WTC11 (cell line): ENCODE data around the gene PRKAR2B.

ENCODE experiments used
- CREM ChIP-seq: sonication (generic); formaldehyde crosslinking; IDR thresholded peaks from 2 replicates; pipeline ENCODE4 v1.8.1; 2022; ENCODE audit warnings: mild to moderate bottlenecking, missing genetic modification reagents, moderate library complexity
- ELF4 ChIP-seq: sonication (generic); formaldehyde crosslinking; IDR thresholded peaks from 2 replicates; pipeline ENCODE4 v1.8.1; 2022; ENCODE audit warnings: low read depth, mild to moderate bottlenecking, moderate library complexity, missing genetic modification reagents
- EMX1 ChIP-seq: fragments of 250-450 bp; sonication (Bioruptor Pico); IDR thresholded peaks from 2 replicates; pipeline ENCODE4 v1.8.0; 2021; ENCODE audit warnings: mild to moderate bottlenecking
- ETV6 ChIP-seq: sonication (generic); formaldehyde crosslinking; IDR thresholded peaks from 2 replicates; pipeline ENCODE4 v1.8.1; 2022; ENCODE audit warnings: mild to moderate bottlenecking, missing genetic modification reagents
- FOXJ3 ChIP-seq: sonication (generic); formaldehyde crosslinking; IDR thresholded peaks from 2 replicates; pipeline ENCODE4 v1.9.0; 2021; ENCODE audit warnings: missing genetic modification reagents, mild to moderate bottlenecking, borderline replicate concordance
- FOXP4 ChIP-seq: sonication (generic); formaldehyde crosslinking; IDR thresholded peaks from 2 replicates; pipeline ENCODE4 v1.8.0; 2022; ENCODE audit warnings: mild to moderate bottlenecking, missing genetic modification reagents
- JUN ChIP-seq: sonication (generic); formaldehyde crosslinking; IDR thresholded peaks from 2 replicates; pipeline ENCODE4 v1.8.0; 2023; ENCODE audit warnings: mild to moderate bottlenecking, missing genetic modification reagents
- NR1H2 ChIP-seq: sonication (generic); formaldehyde crosslinking; IDR thresholded peaks from 2 replicates; pipeline ENCODE4 v1.9.0; 2021; ENCODE audit warnings: mild to moderate bottlenecking, moderate library complexity, missing genetic modification reagents
- SMAD3 ChIP-seq: sonication (generic); formaldehyde crosslinking; IDR thresholded peaks from 2 replicates; pipeline ENCODE4 v1.8.0; 2022; ENCODE audit warnings: missing genetic modification reagents, mild to moderate bottlenecking, borderline replicate concordance
- TF ChIP-seq, protein P1 (sequence below): sonication (generic); formaldehyde crosslinking; IDR thresholded peaks from 2 replicates; pipeline ENCODE4 v1.8.1; 2023; ENCODE audit warnings: mild to moderate bottlenecking, missing genetic modification reagents, moderate library complexity
- TF ChIP-seq, protein P2 (sequence below): fragments of 200-600 bp; IDR thresholded peaks from 2 replicates; pipeline ENCODE4 v1.8.0; 2022; ENCODE audit warnings: antibody characterized with exemption
- TF ChIP-seq, protein P3 (sequence below): sonication (generic); formaldehyde crosslinking; IDR thresholded peaks from 2 replicates; pipeline ENCODE4 v1.8.0; 2022; ENCODE audit warnings: mild to moderate bottlenecking, missing genetic modification reagents

DNA sequence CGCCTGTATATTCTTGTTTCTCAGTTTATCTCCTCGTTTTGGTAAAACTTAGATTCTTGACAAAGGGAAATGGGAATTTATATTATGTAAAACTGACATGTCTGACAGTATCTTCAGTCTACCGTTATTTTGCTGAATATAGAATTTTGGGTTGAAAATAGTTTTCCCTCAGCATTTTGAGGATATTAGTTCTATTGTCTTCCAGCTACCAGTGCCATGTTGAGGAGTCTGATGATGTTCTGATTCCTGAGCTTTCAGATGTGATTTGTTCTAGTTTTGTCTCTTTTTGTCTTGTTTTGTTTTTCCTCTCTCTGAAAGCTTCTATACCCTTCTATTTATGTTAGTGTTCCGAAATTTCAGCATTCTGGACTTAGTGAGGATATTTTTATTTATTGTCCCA, 8.0 kb upstream of the PRKAR2B start:
- TF ChIP-seq CREM (no peak), ELF4 (CRISPR knock-in tag) (no peak), JUN (CRISPR knock-in tag) (no peak), SMAD3 (CRISPR knock-in tag) (no peak), ETV6 (no peak), EMX1 (CRISPR knock-in tag) (no peak), FOXP4 (CRISPR knock-in tag) (no peak), NR1H2 (CRISPR knock-in tag) (no peak), FOXJ3 (CRISPR knock-in tag) (no peak)
- TF ChIP-seq, protein P1, sequence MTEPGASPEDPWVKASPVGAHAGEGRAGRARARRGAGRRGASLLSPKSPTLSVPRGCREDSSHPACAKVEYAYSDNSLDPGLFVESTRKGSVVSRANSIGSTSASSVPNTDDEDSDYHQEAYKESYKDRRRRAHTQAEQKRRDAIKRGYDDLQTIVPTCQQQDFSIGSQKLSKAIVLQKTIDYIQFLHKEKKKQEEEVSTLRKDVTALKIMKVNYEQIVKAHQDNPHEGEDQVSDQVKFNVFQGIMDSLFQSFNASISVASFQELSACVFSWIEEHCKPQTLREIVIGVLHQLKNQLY (CRISPR knock-in tag): no peak
- TF ChIP-seq, protein P2, sequence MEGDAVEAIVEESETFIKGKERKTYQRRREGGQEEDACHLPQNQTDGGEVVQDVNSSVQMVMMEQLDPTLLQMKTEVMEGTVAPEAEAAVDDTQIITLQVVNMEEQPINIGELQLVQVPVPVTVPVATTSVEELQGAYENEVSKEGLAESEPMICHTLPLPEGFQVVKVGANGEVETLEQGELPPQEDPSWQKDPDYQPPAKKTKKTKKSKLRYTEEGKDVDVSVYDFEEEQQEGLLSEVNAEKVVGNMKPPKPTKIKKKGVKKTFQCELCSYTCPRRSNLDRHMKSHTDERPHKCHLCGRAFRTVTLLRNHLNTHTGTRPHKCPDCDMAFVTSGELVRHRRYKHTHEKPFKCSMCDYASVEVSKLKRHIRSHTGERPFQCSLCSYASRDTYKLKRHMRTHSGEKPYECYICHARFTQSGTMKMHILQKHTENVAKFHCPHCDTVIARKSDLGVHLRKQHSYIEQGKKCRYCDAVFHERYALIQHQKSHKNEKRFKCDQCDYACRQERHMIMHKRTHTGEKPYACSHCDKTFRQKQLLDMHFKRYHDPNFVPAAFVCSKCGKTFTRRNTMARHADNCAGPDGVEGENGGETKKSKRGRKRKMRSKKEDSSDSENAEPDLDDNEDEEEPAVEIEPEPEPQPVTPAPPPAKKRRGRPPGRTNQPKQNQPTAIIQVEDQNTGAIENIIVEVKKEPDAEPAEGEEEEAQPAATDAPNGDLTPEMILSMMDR: no peak
- TF ChIP-seq, protein P3, sequence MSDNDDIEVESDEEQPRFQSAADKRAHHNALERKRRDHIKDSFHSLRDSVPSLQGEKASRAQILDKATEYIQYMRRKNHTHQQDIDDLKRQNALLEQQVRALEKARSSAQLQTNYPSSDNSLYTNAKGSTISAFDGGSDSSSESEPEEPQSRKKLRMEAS: no peak
